CD4-positive, alpha-beta T cell treated with Interleukin-21 for 1 hour (primary cell): ENCODE results near the gene STRAP.

Experiments
- DNase-seq: peaks from one replicate; pipeline ENCODE4 v3.0.0-alpha.2; 2020

Gene STRAP

GRCh38 chr12:15882118-15882971 is at the start of gene STRAP:
TSS of gene STRAP (plus strand) at chr12:15882387. CDS start at chr12:15882708, 321 bp downstream.
- peak; percentile 97 for DNase-seq

GRCh38 chr12:15834575-15834974 is 47.6 kb upstream of the STRAP start:
- no peak for DNase-seq

GRCh38 chr12:15837141-15837790 is 44.9 kb upstream of the STRAP start:
- no peak for DNase-seq

- DNase-seq, result no peak
Measured at GRCh38 chr12:15839041-15839440, 43.1 kb upstream of the STRAP start.

GRCh38 chr12:15839682-15840081 is 42.5 kb upstream of the STRAP start:
- DNase-seq, result no peak

GRCh38 chr12:15842108-15842507 is 40.1 kb upstream of the STRAP start:
- no peak for DNase-seq

- DNase-seq, result no peak
Measured at GRCh38 chr12:15846887-15847286, 35.3 kb upstream of the STRAP start.

GRCh38 chr12:15848606-15849005 is 33.6 kb upstream of the STRAP start:
- no peak for DNase-seq

GRCh38 chr12:15851045-15851620 is 31.1 kb upstream of the STRAP start:
- no peak for DNase-seq

GRCh38 chr12:15851919-15852318 is 30.3 kb upstream of the STRAP start:
- DNase-seq, result no peak

GRCh38 chr12:15852383-15852782 is 29.8 kb upstream of the STRAP start:
- no peak for DNase-seq

GRCh38 chr12:15853877-15854276 is 28.3 kb upstream of the STRAP start:
- DNase-seq, result no peak

GRCh38 chr12:15854916-15855315 is 27.3 kb upstream of the STRAP start:
- DNase-seq, result no peak

- no peak for DNase-seq
Measured at GRCh38 chr12:15855646-15856045, 26.5 kb upstream of the STRAP start.

GRCh38 chr12:15856097-15856982 is 25.8 kb upstream of the STRAP start:
- DNase-seq, result peak; percentile 73

- no peak for DNase-seq
Measured at GRCh38 chr12:15858353-15858752, 23.8 kb upstream of the STRAP start.

GRCh38 chr12:15859116-15859515 is 23.1 kb upstream of the STRAP start:
- DNase-seq, result no peak

- DNase-seq, result no peak
Measured at GRCh38 chr12:15861404-15861803, 20.8 kb upstream of the STRAP start.

GRCh38 chr12:15862840-15863239 is 19.3 kb upstream of the STRAP start:
- no peak for DNase-seq

- no peak for DNase-seq
Measured at GRCh38 chr12:15863372-15863771, 18.8 kb upstream of the STRAP start.

- DNase-seq, result no peak
Measured at GRCh38 chr12:15863984-15864383, 18.2 kb upstream of the STRAP start.

GRCh38 chr12:15868186-15868585 is 14.0 kb upstream of the STRAP start:
- DNase-seq, result no peak

GRCh38 chr12:15873556-15873955 is 8.6 kb upstream of the STRAP start:
- no peak for DNase-seq
